ENCODE measurements around the gene VCP.

VCP gene

GRCh38 chr9:35073279-35073612 is 821 bp upstream of the VCP start:
- no peak for FAIRE-seq
- no peak for DNase-seq (ENCODE audit: insufficient read length, low spot score)
- no peak for TF ChIP-seq CTCF (IDR thresholded peaks at IDR 0.05; ENCODE audit: insufficient read depth, missing control alignments)

- no peak for FAIRE-seq
- peak; percentile 51 for DNase-seq (ENCODE audit: insufficient read length, low spot score)
- TF ChIP-seq CTCF (IDR thresholded peaks at IDR 0.05; ENCODE audit: insufficient read depth, missing control alignments): peak; percentile 34
These were observed 488 bp downstream of the VCP start for GRCh38 chr9:35071814-35072460.

- TF ChIP-seq CTCF (IDR thresholded peaks at IDR 0.05; ENCODE audit: insufficient read depth, missing control alignments): no peak
- no peak for DNase-seq (ENCODE audit: insufficient read length, low spot score)
- FAIRE-seq: no peak
These were observed 1.3 kb downstream of the VCP start for GRCh38 chr9:35070823-35071813.

- no peak for DNase-seq (ENCODE audit: insufficient read length, low spot score)
- FAIRE-seq: no peak
- TF ChIP-seq CTCF (IDR thresholded peaks at IDR 0.05; ENCODE audit: insufficient read depth, missing control alignments): no peak
These were observed 3.4 kb downstream of the VCP start for GRCh38 chr9:35069020-35069419.

- DNase-seq (ENCODE audit: insufficient read length, low spot score) (no peak), FAIRE-seq (no peak)
- no peak for TF ChIP-seq CTCF (IDR thresholded peaks at IDR 0.05; ENCODE audit: insufficient read depth, missing control alignments)
These were observed 5.4 kb downstream of the VCP start for GRCh38 chr9:35067056-35067455.

GRCh38 chr9:35060548-35061207 is 11.7 kb downstream of the VCP start:
- DNase-seq (ENCODE audit: insufficient read length, low spot score) (no peak), FAIRE-seq (no peak)
- TF ChIP-seq CTCF (IDR thresholded peaks at IDR 0.05; ENCODE audit: insufficient read depth, missing control alignments): no peak
